ENCODE data around the gene FAN1. TPM values are rescaled to one million over a fixed set of nuclear protein-coding genes. Genes with fewer than 3 reads are reported as not detected.
A peak's percentile ranks its signal among the peaks of the same experiment; 100 is the strongest.

FAN1 gene
- total RNA-seq, 1 donor from 2014 or later = 35.3 TPM

DNA sequence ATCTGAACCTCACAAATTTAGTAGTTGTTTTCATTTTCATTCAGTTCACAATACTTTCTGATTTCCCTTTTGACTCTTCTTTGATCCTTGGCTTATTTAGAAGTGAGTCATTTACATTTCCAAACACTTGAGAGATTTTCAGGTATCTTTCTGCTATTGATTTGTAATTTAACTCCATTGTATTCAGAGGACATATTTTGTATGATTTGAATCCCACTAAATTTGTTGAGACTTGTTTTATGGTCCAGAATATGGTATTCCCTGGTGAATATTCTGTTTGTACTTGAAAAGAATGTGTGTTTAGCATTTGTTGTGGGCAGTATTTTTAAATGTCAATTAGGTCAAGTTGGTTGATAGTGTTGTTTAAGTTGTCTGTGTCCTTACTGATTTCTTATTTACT is 29.6 kb downstream of the FAN1 start:
- H3K4me1 ChIP-seq = no peaks in the 10 kb centered on the region
- peaks cover 33% of the 10 kb centered on the region for H3K36me3 Mint-ChIP-seq
- peaks cover 3% of the 10 kb centered on the region for H4K20me1 ChIP-seq (ENCODE audit: low read depth)

DNA sequence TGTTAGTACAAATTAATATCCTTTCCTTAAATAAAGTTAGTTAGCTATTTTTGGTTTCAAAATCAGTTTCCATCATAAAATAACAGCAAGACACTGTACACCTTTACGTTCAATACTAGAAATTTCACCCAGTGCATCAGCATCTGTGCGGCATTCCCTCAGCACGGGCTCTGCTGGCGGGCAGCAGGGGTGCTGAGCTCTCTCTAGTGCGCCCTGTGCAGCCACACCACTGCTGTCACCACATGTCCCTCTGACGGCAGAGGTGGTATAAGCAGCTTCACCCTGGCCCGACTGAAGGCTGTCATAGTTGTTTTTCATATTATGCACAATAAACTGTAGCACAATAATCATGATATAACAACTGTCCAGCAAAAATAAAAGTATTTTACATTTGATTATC is 35.4 kb downstream of the FAN1 start:
- no peaks in the 10 kb centered on the region for H3K4me1 Mint-ChIP-seq

More for the DNA sequence above, 29.6 kb downstream of the FAN1 start:
- no peak overlapping the region for H3K4me3 Mint-ChIP-seq
- H3K79me2 ChIP-seq (ENCODE audit: low read depth) = no peaks in the 10 kb centered on the region
- no peaks in the 10 kb centered on the region for H3K9me3 ChIP-seq (ENCODE audit: low read depth)
- H3K36me3 ChIP-seq = no peaks in the 10 kb centered on the region
- H2AFZ ChIP-seq (replicated peaks) = no peak overlapping the region
- no peak overlapping the region for H3K27ac Mint-ChIP-seq
- no peak overlapping the region for H3K27ac ChIP-seq
- no peaks in the 10 kb centered on the region for H3K27me3 Mint-ChIP-seq (ENCODE audit: insufficient read depth, low read depth)
- H3K9me3 Mint-ChIP-seq = no peaks in the 10 kb centered on the region
- no peak for DNase-seq (ENCODE audit: low spot score)
- no peak overlapping the region for H3K4me3 ChIP-seq
- H3K4me2 ChIP-seq = no peak overlapping the region
- H3K9ac ChIP-seq = no peak overlapping the region
- H3K27me3 ChIP-seq = no peaks in the 10 kb centered on the region
- no peaks in the 10 kb centered on the region for H3K4me1 Mint-ChIP-seq
- no peak for TF ChIP-seq EZH2phosphoT487 (IDR thresholded peaks at IDR 0.05)
- TF ChIP-seq, protein P1, sequence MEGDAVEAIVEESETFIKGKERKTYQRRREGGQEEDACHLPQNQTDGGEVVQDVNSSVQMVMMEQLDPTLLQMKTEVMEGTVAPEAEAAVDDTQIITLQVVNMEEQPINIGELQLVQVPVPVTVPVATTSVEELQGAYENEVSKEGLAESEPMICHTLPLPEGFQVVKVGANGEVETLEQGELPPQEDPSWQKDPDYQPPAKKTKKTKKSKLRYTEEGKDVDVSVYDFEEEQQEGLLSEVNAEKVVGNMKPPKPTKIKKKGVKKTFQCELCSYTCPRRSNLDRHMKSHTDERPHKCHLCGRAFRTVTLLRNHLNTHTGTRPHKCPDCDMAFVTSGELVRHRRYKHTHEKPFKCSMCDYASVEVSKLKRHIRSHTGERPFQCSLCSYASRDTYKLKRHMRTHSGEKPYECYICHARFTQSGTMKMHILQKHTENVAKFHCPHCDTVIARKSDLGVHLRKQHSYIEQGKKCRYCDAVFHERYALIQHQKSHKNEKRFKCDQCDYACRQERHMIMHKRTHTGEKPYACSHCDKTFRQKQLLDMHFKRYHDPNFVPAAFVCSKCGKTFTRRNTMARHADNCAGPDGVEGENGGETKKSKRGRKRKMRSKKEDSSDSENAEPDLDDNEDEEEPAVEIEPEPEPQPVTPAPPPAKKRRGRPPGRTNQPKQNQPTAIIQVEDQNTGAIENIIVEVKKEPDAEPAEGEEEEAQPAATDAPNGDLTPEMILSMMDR (IDR thresholded peaks at IDR 0.05) = no peak
- TF ChIP-seq EZH2 (IDR thresholded peaks at IDR 0.05) = no peak
- H3F3A ChIP-seq (ENCODE audit: low read depth) = peaks cover 9% of the 10 kb centered on the region

DNA sequence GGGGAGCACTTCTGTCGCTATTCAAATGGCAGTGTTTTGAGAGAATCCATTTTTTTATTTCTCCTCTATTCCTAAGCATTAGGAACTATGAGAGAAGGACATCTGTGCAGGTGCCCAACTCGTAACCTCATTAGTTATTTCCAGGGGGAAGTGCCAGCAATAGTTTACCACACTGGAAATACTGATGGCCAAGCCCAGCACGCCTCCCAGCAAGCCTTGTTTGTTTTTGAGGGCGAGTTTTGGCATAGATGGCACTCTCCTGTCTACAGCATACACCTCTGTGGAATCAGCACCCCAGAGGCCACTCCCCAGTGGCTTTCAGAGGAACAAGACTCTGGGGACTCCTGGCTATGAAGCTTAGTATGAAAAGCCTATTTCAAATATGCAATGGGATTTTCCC is 36.6 kb downstream of the FAN1 start:
- Histone ChIP-seq H3K4me1 (no peaks in the 10 kb centered on the region), H3K4me3 (no peak overlapping the region), H4K20me1 (ENCODE audit: low read depth) (no peaks in the 10 kb centered on the region), H3K4me2 (no peak overlapping the region), H3K79me2 (ENCODE audit: low read depth) (no peaks in the 10 kb centered on the region), H3K9ac (no peak overlapping the region), H3K27ac (no peak overlapping the region), H3K27me3 (no peaks in the 10 kb centered on the region), H3K9me3 (ENCODE audit: low read depth) (no peaks in the 10 kb centered on the region), H2AFZ (replicated peaks) (no peak overlapping the region), H3K36me3 (peaks cover 4% of the 10 kb centered on the region), H3F3A (ENCODE audit: low read depth) (no peaks in the 10 kb centered on the region)
- H3K27ac Mint-ChIP-seq = no peak overlapping the region
- H3K4me1 Mint-ChIP-seq = no peaks in the 10 kb centered on the region
- no peaks in the 10 kb centered on the region for H3K9me3 Mint-ChIP-seq
- H3K36me3 Mint-ChIP-seq = peaks cover 17% of the 10 kb centered on the region
- DNase-seq (ENCODE audit: low spot score) = no peak
- no peak overlapping the region for H3K4me3 Mint-ChIP-seq
- TF ChIP-seq EZH2phosphoT487 (IDR thresholded peaks at IDR 0.05) = no peak
- TF ChIP-seq EZH2 (IDR thresholded peaks at IDR 0.05) = no peak
- TF ChIP-seq, protein P1 (IDR thresholded peaks at IDR 0.05) = no peak
- H3K27me3 Mint-ChIP-seq (ENCODE audit: insufficient read depth, low read depth) = no peaks in the 10 kb centered on the region

More for the DNA sequence above, 35.4 kb downstream of the FAN1 start:
- H3F3A ChIP-seq (ENCODE audit: low read depth) = no peaks in the 10 kb centered on the region
- H3K79me2 ChIP-seq (ENCODE audit: low read depth) = no peaks in the 10 kb centered on the region
- H3K4me1 ChIP-seq = no peaks in the 10 kb centered on the region
- H4K20me1 ChIP-seq (ENCODE audit: low read depth) = no peaks in the 10 kb centered on the region
- H3K9ac ChIP-seq = peak overlapping the region; percentile 34
- H3K36me3 ChIP-seq = peaks cover 4% of the 10 kb centered on the region
- H3K4me2 ChIP-seq = no peak overlapping the region
- no peak overlapping the region for H2AFZ ChIP-seq (replicated peaks)
- H3K27ac ChIP-seq = no peak overlapping the region
- TF ChIP-seq EZH2phosphoT487 (IDR thresholded peaks at IDR 0.05) = no peak
- no peak for TF ChIP-seq EZH2 (IDR thresholded peaks at IDR 0.05)
- TF ChIP-seq, protein P1 (IDR thresholded peaks at IDR 0.05) = no peak
- H3K9me3 ChIP-seq (ENCODE audit: low read depth) = no peaks in the 10 kb centered on the region
- Mint-ChIP-seq H3K9me3 (no peaks in the 10 kb centered on the region), H3K4me3 (no peak overlapping the region), H3K36me3 (peaks cover 13% of the 10 kb centered on the region), H3K27me3 (ENCODE audit: insufficient read depth, low read depth) (no peaks in the 10 kb centered on the region), H3K27ac (no peak overlapping the region)
- no peaks in the 10 kb centered on the region for H3K27me3 ChIP-seq
- DNase-seq (ENCODE audit: low spot score) = no peak
- no peak overlapping the region for H3K4me3 ChIP-seq

All from neural progenitor cell (in vitro differentiated cells).